Measurements from ENCODE around the gene SORBS1. TPM values are rescaled to one million over a fixed set of nuclear protein-coding genes. Genes with fewer than 3 reads are reported as not detected.
"Not testable (repeated sequence)": the region's sequence is repeated elsewhere in the genome, so short reads cannot be mapped to it uniquely, and the experiment has no call there.

The SORBS1 gene
- total RNA-seq, 2 experiments from 2014 or later = 0.71 to 0.72 TPM

- Mint-ChIP-seq H3K4me1 (no peaks in the 10 kb centered on the region), H3K4me3 (no peak overlapping the region), H3K36me3 (no peaks in the 10 kb centered on the region), H3K27me3 (peaks cover 7% of the 10 kb centered on the region), H3K9me3 (no peaks in the 10 kb centered on the region), H3K27ac (no peak overlapping the region)
- POLR2A ChIA-PET = no interaction called here
- no peak for ATAC-seq (ENCODE audit: low read depth)
- DNase-seq = no peak
These were observed 85.2 kb downstream of the SORBS1 start for GRCh38 chr10:95475827-95476468.

DNA sequence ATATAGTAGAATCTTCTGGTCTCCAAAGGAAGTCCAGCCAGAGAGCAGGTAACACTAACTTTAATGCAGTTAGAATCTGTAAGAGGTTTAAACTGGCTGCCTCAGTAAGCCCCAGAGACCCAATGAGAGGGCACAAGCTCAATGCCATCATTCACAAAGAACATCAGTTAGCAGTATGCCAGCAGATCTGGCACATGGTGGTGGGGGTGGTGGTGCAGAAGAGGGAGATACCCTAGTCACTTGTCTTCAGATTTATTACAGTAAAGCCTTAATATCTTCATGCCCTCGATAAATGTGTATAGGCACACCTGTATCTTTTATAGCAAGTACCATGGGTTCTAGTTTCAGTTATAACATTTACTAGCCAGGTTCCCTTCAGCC lies 86.2 kb downstream of the SORBS1 start:
- Mint-ChIP-seq H3K27me3 (peaks cover 8% of the 10 kb centered on the region), H3K4me1 (no peaks in the 10 kb centered on the region), H3K4me3 (no peak overlapping the region), H3K36me3 (no peaks in the 10 kb centered on the region), H3K9me3 (no peaks in the 10 kb centered on the region), H3K27ac (no peak overlapping the region)
- ATAC-seq (ENCODE audit: low read depth) (no peak), DNase-seq (no peak)
- POLR2A ChIA-PET = no interaction called here

GRCh38 chr10:95474228-95475002 lies 86.8 kb downstream of the SORBS1 start:
- no peak overlapping the region for H3K27ac Mint-ChIP-seq
- no peaks in the 10 kb centered on the region for H3K4me1 Mint-ChIP-seq
- no peaks in the 10 kb centered on the region for H3K9me3 Mint-ChIP-seq
- ATAC-seq (ENCODE audit: low read depth) (no peak), DNase-seq (no peak)
- H3K27me3 Mint-ChIP-seq = peaks cover 8% of the 10 kb centered on the region
- no peak overlapping the region for H3K4me3 Mint-ChIP-seq
- POLR2A ChIA-PET = no interaction called here
- no peaks in the 10 kb centered on the region for H3K36me3 Mint-ChIP-seq

- no peak for DNase-seq
- POLR2A ChIA-PET = no interaction called here
- no peaks in the 10 kb centered on the region for H3K4me1 Mint-ChIP-seq
- no peak overlapping the region for H3K4me3 Mint-ChIP-seq
- H3K9me3 Mint-ChIP-seq = no peaks in the 10 kb centered on the region
- no peaks in the 10 kb centered on the region for H3K36me3 Mint-ChIP-seq
- H3K27ac Mint-ChIP-seq = no peak overlapping the region
- H3K27me3 Mint-ChIP-seq = peaks cover 7% of the 10 kb centered on the region
- ATAC-seq (ENCODE audit: low read depth) = no peak
These were observed 88.7 kb downstream of the SORBS1 start for GRCh38 chr10:95472304-95473088.

GRCh38 chr10:95469676-95470075 lies 91.5 kb downstream of the SORBS1 start:
- DNase-seq (no peak), ATAC-seq (ENCODE audit: low read depth) (no peak)
- POLR2A ChIA-PET = no interaction called here
- H3K27ac Mint-ChIP-seq = no peak overlapping the region
- H3K9me3 Mint-ChIP-seq = no peaks in the 10 kb centered on the region
- H3K4me1 Mint-ChIP-seq = peaks cover 8% of the 10 kb centered on the region
- H3K36me3 Mint-ChIP-seq = no peaks in the 10 kb centered on the region
- peaks cover 5% of the 10 kb centered on the region for H3K27me3 Mint-ChIP-seq
- H3K4me3 Mint-ChIP-seq = no peak overlapping the region

GRCh38 chr10:95469251-95469650 lies 91.9 kb downstream of the SORBS1 start:
- POLR2A ChIA-PET = no interaction called here
- Mint-ChIP-seq H3K36me3 (no peaks in the 10 kb centered on the region), H3K27ac (no peak overlapping the region), H3K4me1 (peaks cover 8% of the 10 kb centered on the region), H3K9me3 (no peaks in the 10 kb centered on the region), H3K27me3 (peaks cover 7% of the 10 kb centered on the region), H3K4me3 (no peak overlapping the region)
- ATAC-seq (ENCODE audit: low read depth) (no peak), DNase-seq (no peak)

DNA sequence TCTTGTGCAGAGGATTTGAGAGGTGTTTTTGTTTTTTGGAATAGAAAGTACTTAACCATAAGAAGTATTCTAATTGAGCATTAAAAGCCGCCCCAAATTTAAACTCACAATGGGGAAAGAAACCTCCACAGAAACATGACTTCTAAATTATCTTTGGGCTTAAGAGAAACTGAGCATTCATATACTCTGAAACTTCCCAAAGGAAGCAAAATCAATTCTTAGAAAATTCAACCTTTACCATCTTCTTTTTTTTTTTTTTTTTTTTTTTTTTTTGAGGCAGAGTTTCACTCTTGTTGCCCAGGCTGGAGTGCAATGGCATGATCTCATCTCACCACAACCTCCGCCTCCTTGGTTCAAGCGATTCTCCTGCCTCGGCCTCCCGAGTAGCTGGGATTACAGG lies 93.5 kb downstream of the SORBS1 start:
- peaks cover 14% of the 10 kb centered on the region for H3K27me3 Mint-ChIP-seq
- H3K36me3 Mint-ChIP-seq; H3K27ac Mint-ChIP-seq; H3K4me1 Mint-ChIP-seq; POLR2A ChIA-PET; DNase-seq; H3K9me3 Mint-ChIP-seq; ATAC-seq (ENCODE audit: low read depth); H3K4me3 Mint-ChIP-seq: not testable (repeated sequence)

GRCh38 chr10:95467162-95467599 lies 94.0 kb downstream of the SORBS1 start:
- peak; percentile 14 for ATAC-seq (ENCODE audit: low read depth)
- DNase-seq = no peak
- no peak overlapping the region for H3K27ac Mint-ChIP-seq

DNA sequence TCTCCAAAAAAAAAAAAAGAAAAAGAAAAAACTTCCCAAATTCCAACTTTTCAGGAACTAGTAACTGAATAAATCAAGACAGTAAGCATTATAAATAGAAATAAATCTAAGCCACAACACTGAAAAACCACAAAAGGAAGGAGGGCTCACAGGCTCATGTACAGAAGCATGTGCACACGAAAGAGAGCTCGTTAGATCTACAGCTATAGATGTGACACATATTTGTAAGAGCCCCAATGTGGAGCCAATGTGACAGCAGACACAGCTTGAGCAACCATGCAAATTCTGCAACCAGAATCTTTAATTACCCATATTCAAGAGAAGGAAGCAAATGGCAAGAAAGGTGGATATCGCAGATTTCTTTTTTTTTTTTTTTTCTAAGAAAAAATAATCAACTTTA lies 94.7 kb downstream of the SORBS1 start:
- POLR2A ChIA-PET = no interaction called here
- Mint-ChIP-seq H3K9me3 (no peaks in the 10 kb centered on the region), H3K4me1 (peaks cover 8% of the 10 kb centered on the region), H3K27ac (no peak overlapping the region), H3K4me3 (no peak overlapping the region), H3K36me3 (no peaks in the 10 kb centered on the region), H3K27me3 (peaks cover 20% of the 10 kb centered on the region)
- ATAC-seq (ENCODE audit: low read depth) (no peak), DNase-seq (no peak)

More at GRCh38 chr10:95467162-95467599, 94.0 kb downstream of the SORBS1 start:
- no peaks in the 10 kb centered on the region for H3K9me3 Mint-ChIP-seq
- H3K4me1 Mint-ChIP-seq = peaks cover 8% of the 10 kb centered on the region
- no peaks in the 10 kb centered on the region for H3K36me3 Mint-ChIP-seq
- POLR2A ChIA-PET = no interaction called here
- peaks cover 17% of the 10 kb centered on the region for H3K27me3 Mint-ChIP-seq
- no peak overlapping the region for H3K4me3 Mint-ChIP-seq

- Mint-ChIP-seq H3K9me3 (no peaks in the 10 kb centered on the region), H3K4me3 (no peak overlapping the region), H3K4me1 (peaks cover 8% of the 10 kb centered on the region), H3K27ac (no peak overlapping the region), H3K36me3 (no peaks in the 10 kb centered on the region), H3K27me3 (peaks cover 29% of the 10 kb centered on the region)
- POLR2A ChIA-PET = no interaction called here
- DNase-seq = no peak
- ATAC-seq (ENCODE audit: low read depth) = no peak
These were observed 96.9 kb downstream of the SORBS1 start for GRCh38 chr10:95464280-95464679.

GRCh38 chr10:95462740-95463667 lies 98.2 kb downstream of the SORBS1 start:
- ATAC-seq (ENCODE audit: low read depth) = no peak

DNA sequence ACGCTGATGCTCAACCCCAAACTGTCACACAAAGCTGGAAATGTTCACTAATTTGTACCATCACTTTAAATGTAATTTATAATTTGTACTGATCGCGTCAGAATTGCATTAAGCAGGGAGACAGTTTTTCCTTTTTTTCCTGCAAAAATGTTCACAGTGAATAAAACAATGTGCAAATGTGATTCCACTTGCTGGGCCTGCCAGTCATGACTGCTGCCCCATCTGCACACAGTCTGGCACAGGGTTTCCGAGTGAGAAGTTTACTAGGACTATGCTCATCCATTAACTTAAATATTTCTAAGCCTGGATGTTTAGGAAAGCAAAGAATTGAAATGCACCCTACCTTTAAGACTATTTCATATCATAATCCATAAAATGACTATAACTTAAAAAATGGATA lies 99.6 kb downstream of the SORBS1 start:
- Mint-ChIP-seq H3K36me3 (no peaks in the 10 kb centered on the region), H3K27me3 (peaks cover 37% of the 10 kb centered on the region), H3K27ac (no peak overlapping the region), H3K4me3 (no peak overlapping the region), H3K4me1 (peaks cover 3% of the 10 kb centered on the region), H3K9me3 (no peaks in the 10 kb centered on the region)
- POLR2A ChIA-PET = no interaction called here
- DNase-seq (no peak), ATAC-seq (ENCODE audit: low read depth) (no peak)

More at GRCh38 chr10:95462740-95463667, 98.2 kb downstream of the SORBS1 start:
- DNase-seq = no peak
- no peak overlapping the region for H3K27ac Mint-ChIP-seq
- H3K4me1 Mint-ChIP-seq = peaks cover 8% of the 10 kb centered on the region
- POLR2A ChIA-PET = no interaction called here
- H3K9me3 Mint-ChIP-seq = no peaks in the 10 kb centered on the region
- no peak overlapping the region for H3K4me3 Mint-ChIP-seq
- H3K27me3 Mint-ChIP-seq = peaks cover 35% of the 10 kb centered on the region
- H3K36me3 Mint-ChIP-seq = no peaks in the 10 kb centered on the region

- no peak for DNase-seq
- Mint-ChIP-seq H3K4me3 (no peak overlapping the region), H3K27me3 (peaks cover 39% of the 10 kb centered on the region), H3K36me3 (no peaks in the 10 kb centered on the region), H3K27ac (no peak overlapping the region), H3K4me1 (no peaks in the 10 kb centered on the region), H3K9me3 (no peaks in the 10 kb centered on the region)
- POLR2A ChIA-PET = no interaction called here
- ATAC-seq (ENCODE audit: low read depth) = no peak
These were observed 101.6 kb downstream of the SORBS1 start for GRCh38 chr10:95459446-95460045.
